ENCODE data around the gene MAMLD1.
"Not testable (repeated sequence)": the region's sequence is repeated elsewhere in the genome, so short reads cannot be mapped to it uniquely, and the experiment has no call there.

The MAMLD1 gene

DNA sequence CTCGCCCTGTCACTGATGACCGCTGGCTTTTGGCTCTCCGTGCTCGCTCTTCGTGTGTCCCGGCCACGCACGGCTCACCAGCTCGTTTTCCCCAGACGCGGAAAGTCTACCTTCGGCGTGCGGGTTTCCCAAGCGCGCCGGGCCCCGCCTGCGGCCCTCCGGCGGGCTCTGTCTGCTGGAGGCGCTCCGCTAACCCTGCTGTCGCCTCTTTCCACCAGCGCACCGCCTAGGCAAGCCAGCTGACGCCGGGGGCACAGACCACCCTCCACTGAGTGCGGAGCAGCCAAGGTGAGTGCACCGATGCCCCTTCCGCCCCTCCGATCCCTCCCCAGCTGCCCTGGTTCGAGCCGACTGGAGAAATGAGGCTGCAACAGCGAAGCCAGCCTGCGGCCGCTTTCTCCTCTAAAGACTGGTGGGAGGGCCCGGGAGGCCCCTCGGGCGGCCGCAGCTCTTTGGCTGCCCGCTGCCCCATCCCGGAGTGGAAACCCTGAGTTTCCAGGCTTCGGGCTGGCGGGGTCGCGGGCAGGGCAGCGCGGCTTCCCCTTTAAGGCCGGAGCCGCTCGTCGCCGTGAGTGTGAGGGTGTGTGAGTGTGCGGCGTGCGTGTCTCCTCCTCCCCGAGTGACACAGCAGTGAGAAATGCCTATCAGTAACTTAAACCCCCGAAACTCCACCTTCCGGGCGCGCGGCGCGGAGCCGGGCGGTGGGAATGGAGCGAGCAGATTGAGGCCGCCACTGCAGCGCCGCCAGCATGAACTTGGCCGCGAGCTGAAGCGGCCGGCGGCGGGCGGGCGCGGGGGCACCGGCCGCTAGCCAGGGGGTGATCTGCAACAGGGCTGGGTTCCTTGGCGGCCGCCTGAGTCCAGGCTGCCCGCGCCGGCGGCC, at the start of gene MAMLD1:
TSS of gene MAMLD1 (plus strand) at position 719 of the 883 bp plus-strand sequence. CDS start 82,200 bp downstream, outside the sequence.
- DNase-seq, result peak in 1 of 2 experiments; percentile 80

- DNase-seq, result no peak
Observed at GRCh38 chrX:150313514-150313913, 49.6 kb upstream of the MAMLD1 start.

DNA sequence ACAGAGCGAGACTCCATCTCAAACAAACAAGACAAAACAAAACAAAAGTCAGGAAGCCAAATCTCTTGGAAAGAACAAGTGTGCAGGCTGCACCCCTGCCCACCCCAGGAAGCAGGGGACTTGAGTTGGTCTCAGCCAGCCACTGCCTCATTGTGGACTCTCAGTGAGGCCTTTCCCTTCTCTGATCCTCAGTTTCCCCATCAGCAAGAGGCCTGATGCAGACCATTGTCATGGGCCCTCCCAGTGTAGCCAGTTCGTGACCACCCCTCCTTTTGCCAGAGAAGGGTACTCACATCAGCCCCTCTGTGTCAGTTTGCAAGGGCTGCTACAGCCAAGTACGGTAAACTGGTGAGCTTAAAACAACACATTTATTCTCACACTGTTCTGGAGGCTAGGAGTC, 48.9 kb upstream of the MAMLD1 start:
- no peak for DNase-seq

DNA sequence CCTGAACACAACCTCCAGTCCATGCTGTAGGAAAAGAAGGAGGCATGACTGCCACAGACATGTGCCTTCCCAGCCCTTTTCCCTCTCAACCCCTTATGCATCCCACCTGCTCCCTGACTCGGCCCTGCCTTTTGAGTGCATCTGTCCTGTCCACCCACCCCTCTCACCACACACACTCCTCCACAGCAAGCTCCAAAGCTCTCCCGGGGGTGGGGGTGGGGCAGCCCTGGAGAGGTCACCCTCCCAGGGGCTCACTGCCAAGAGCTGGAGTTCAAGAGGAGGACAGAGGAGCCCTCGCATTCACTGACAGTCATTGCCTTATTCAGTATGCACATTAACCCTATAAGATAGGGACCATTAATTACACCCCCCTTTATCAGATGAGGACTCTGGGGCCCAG, 46.6 kb upstream of the MAMLD1 start:
- DNase-seq, result no peak

DNA sequence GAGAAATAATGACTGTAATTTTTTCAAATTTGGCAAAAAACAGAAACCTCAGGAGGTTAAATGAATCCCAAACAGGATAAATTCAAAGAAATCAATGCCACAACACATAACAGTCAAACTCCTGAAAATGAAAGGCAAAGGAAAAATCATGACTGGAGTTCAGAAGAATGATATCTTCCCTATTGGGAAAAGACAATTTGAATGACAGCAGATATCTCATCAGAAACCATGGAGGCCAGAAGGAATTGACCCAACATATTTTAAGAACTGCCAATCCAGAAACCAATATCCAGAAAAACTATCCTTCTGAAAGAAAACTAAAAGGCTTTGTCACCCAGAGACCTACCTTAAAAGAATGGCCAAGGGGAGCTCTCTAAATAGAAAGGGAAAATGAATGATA, 40.1 kb upstream of the MAMLD1 start:
- no peak for DNase-seq

GRCh38 chrX:150324035-150324728, 38.9 kb upstream of the MAMLD1 start:
- DNase-seq, result peak; percentile 15 to 49

- DNase-seq, result no peak
Observed at GRCh38 chrX:150324919-150325318, 38.2 kb upstream of the MAMLD1 start.

DNA sequence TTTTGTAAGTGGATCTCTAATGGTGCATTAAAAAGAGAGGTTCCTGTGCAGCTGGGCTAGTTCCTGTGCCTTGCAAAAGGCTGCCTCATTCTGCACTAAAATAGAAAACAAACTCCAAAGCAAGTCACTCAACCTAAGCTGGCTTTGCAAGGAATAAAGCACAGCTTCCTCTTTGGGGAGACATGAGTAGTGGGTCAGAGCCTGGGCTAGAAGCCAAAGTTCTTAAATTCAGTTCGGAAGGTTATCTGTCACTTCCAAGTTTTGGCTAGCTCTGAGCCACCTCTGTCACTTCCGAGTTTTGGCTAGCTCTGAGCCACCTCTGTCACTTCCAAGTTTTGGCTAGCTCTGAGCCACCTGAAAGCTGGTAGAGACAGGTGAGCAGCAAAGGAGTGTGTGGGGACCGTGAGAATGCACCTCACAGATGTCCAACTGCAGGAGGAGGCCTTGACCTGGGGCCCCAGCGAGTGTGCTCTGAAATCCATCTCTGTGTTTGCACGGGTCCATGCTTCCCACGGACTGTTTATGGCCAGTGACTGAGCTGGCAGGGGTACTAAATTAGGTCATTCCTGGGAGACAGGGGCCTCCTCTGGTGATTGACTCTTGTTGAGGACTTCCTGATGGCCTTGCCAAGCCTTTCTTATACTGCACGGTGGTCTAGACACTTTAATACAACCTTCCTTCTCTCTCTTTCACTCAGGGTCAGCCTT, 36.4 kb upstream of the MAMLD1 start:
- DNase-seq, result no peak

DNA sequence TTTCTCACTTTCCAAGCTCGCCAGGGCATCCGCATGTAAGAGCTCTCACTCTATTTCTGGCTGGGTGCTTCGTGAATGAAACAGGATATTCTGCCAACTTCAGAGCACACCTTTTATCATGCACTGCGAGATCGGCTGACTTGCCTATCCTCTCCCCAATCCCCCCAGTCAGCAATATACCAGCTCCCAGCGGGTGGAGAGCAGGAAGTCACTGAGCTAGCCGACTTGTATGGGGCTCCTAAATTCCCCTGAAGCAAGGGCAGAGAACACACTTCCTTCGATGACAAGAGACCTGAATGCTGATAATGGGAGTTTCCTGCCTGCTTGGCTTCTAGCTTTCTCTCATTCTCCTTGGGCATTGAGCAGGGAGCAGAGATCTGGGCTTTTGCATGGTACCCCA, 33.8 kb upstream of the MAMLD1 start:
- DNase-seq, result no peak

- DNase-seq, result no peak
Observed at GRCh38 chrX:150329868-150330267, 33.2 kb upstream of the MAMLD1 start.

- no peak for DNase-seq
Observed at GRCh38 chrX:150332023-150332422, 31.1 kb upstream of the MAMLD1 start.

DNA sequence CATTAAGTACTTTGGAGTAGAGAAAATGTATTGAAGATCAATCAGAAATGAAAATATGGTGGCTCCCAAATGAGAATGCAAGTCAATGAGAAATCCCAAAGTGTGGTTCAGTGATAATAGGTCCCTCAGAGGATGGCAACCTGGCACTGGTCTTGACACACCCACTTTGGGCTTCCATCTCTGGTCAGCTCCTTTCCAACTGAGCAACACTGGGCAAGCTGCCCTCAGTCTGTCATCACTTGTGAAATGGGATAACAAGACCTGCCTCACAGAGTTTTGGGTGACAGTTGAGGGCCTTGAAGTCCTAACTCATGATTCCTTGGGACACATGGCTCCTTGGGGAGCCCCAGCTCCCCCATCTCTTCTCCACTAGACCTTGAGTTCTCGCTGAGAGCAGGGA, 29.0 kb upstream of the MAMLD1 start:
- DNase-seq, result no peak

- no peak for DNase-seq
Observed at GRCh38 chrX:150334981-150335380, 28.1 kb upstream of the MAMLD1 start.

- no peak for DNase-seq
Observed at GRCh38 chrX:150337026-150337425, 26.1 kb upstream of the MAMLD1 start.

- DNase-seq, result no peak
Observed at GRCh38 chrX:150337536-150337935, 25.6 kb upstream of the MAMLD1 start.

DNA sequence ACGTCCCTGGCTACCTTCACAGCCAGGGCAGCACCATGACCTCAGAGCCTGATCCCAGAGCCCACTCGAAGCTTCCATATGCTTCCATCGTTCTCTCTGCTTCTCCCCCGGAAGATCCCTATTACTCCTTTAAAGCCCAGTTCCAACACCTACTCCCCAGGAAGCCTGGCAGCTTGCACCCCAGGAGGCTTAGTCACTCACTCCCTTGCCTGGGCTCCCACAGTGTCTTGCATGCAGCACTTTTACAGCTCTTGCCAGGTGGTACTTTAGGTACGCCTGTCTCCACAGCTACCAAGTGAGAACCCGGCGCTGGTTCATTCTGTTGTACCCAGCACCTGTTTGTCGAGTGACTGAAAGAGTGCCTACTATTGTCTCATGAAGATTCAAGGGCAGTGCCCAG, 24.5 kb upstream of the MAMLD1 start:
- no peak for DNase-seq

- no peak for DNase-seq
Observed at GRCh38 chrX:150339736-150340135, 23.4 kb upstream of the MAMLD1 start.

- DNase-seq, result not testable (repeated sequence)
Observed at GRCh38 chrX:150340326-150340725, 22.8 kb upstream of the MAMLD1 start.

DNA sequence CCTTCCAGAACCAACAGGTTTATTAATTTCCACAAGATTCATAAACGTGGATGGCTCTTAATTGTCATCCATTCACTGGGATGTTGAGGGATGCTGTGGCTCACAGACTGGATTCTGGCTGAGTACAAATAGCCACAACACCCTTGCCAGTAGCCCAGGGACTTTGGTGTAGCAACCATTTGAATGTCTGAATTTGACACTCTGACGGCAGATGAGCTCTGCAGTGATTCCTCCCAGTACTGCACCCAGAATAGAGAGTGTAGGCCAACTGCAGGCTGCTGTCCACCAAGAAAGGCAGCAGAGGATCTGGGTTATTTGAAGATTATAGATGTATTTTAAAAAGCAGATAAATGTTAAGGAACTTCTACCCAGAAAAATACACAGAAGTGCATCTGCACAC, 15.6 kb upstream of the MAMLD1 start:
- DNase-seq, result no peak

DNA sequence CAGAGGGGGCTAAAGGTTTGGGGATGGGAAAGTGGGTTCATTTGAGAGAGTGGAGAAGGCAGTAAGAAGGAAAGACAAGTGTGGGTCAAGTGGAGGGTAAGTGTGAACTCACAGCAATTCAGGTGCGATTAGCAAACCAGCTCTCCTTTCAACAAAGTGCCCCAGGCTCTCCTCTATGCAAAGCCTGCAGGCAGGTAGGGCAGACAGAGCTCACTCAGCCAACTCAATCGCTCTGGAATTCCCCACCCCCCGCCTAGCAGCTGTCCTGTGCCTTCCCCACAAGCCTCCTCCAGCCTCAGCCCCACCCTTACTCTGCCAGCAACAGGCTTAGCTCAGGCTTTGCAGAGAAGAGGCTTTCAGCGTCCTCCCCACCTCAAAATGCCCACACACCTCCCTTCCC, 14.8 kb upstream of the MAMLD1 start:
- no peak for DNase-seq

GRCh38 chrX:150352114-150352513, 11.0 kb upstream of the MAMLD1 start:
- DNase-seq, result no peak

GRCh38 chrX:150352581-150352980, 10.5 kb upstream of the MAMLD1 start:
- DNase-seq, result no peak

DNA sequence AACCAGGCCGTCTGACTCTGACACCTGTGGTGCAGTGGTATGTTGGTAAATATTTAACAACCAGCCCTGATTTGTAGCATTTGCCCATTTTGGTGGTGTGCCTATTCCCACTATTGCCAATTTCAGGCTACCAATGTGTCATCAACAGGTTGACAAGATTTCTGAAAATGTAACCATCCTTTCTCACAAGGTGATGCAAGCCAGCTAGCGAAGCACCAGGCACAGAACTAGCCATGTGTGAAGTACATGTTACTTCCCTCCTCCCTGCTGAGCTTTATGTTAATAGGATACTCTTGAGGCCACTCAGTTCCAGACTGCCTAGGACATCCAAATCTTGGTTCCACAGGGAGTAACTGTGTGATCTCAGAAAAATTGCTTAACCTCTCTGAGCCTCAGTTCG, 7.2 kb upstream of the MAMLD1 start:
- no peak for DNase-seq

- no peak for DNase-seq
Observed at GRCh38 chrX:150357790-150358189, 5.3 kb upstream of the MAMLD1 start.
